ENCODE measurements around the gene PPARG. TPM values are rescaled to one million over a fixed set of nuclear protein-coding genes. Genes with fewer than 3 reads are reported as not detected.

Gene PPARG
- total and polyA plus RNA-seq, 2 of the 8 experiments (the other 6 are each of a cell fraction or from before 2014, with no cell fraction given), result 0.06 TPM; not detected in 1

GRCh38 chr3:12356175-12356574, 67.3 kb downstream of the PPARG start:
- no peak overlapping the region for H2BK12ac ChIP-seq (ENCODE audit: low read depth, low read length)
- H2BK20ac ChIP-seq (ENCODE audit: low read length), result no peak overlapping the region
- FAIRE-seq, result no peak
- no peak overlapping the region for H3K23ac ChIP-seq (ENCODE audit: insufficient read length)
- no peak overlapping the region for H3K4ac ChIP-seq (replicated peaks; ENCODE audit: insufficient read length, low read depth, low read length)
- no peaks in the 10 kb centered on the region for H3K79me2 ChIP-seq (ENCODE audit: control insufficient read depth in 1 of 2, insufficient read depth in 2 of 2, low read length in 2 of 2)
- DNase-seq (ENCODE audit: low read depth in 1 of 2, low spot score in 2 of 2), result no peak
- no peak overlapping the region for H4K91ac ChIP-seq (replicated peaks; ENCODE audit: insufficient read length, low read length)
- no peak overlapping the region for H2AK5ac ChIP-seq (ENCODE audit: low read depth, low read length)
- no peak overlapping the region for H3K4me3 ChIP-seq (ENCODE audit: extremely low read depth in 1 of 4, insufficient read depth in 2 of 4, low read depth in 3 of 4, low read length in 4 of 4)
- no peak overlapping the region for H4K8ac ChIP-seq (ENCODE audit: extremely low read depth, insufficient read depth, low read length)
- no peaks in the 10 kb centered on the region for H3K27me3 ChIP-seq (replicated peaks in 1 of 4; ENCODE audit: control insufficient read depth in 3 of 4, extremely low read depth in 1 of 4, insufficient read depth in 3 of 4, low read length in 3 of 4)
- H3K4me1 ChIP-seq (replicated peaks in 1 of 4; ENCODE audit: control insufficient read depth in 3 of 4, insufficient read depth in 4 of 4, low read length in 3 of 4), result no peaks in the 10 kb centered on the region
- no peak overlapping the region for H3K14ac ChIP-seq (ENCODE audit: insufficient read length)
- no peaks in the 10 kb centered on the region for H3K36me3 ChIP-seq (ENCODE audit: control insufficient read depth in 2 of 4, insufficient read depth in 4 of 4, low read length in 3 of 4)
- no peaks in the 10 kb centered on the region for H3K23me2 ChIP-seq (ENCODE audit: low read depth, low read length)
- no peak overlapping the region for H2BK5ac ChIP-seq (ENCODE audit: low read depth, low read length)
- H3K9me3 ChIP-seq (ENCODE audit: insufficient read depth in 2 of 2, low read depth in 1 of 2, low read length in 1 of 2), result no peaks in the 10 kb centered on the region
- H3K27ac ChIP-seq (ENCODE audit: low read depth, low read length), result no peak overlapping the region
- H4K5ac ChIP-seq (ENCODE audit: insufficient read length, low read depth, low read length), result no peak overlapping the region
- CTCF ChIA-PET (ENCODE audit: partially characterized antibody), result interaction anchor here (1.1 kb wide), 1 partner anchor 9 kb away, joined by 3 read pairs; no protein-coding TSS in a partner anchor
- H2BK15ac ChIP-seq (ENCODE audit: low read length), result no peak overlapping the region
- peaks cover 0 to 1% of the 10 kb centered on the region in 2 experiments for H4K20me1 ChIP-seq (replicated peaks in 1 of 2; ENCODE audit: control insufficient read depth in 1 of 2, insufficient read depth in 2 of 2, low read length in 2 of 2)
- H3K18ac ChIP-seq (ENCODE audit: extremely low read depth, low read length), result no peak overlapping the region
- H3K79me1 ChIP-seq (ENCODE audit: low read depth, low read length), result no peaks in the 10 kb centered on the region
- H3K9ac ChIP-seq (replicated peaks in 1 of 4; ENCODE audit: extremely low read depth in 1 of 4, low read depth in 3 of 4, low read length in 3 of 4), result no peak overlapping the region
- no peak overlapping the region for H3K4me2 ChIP-seq (ENCODE audit: insufficient read depth in 1 of 2, low read depth in 2 of 2, low read length in 2 of 2)
- POLR2A ChIA-PET (ENCODE audit: partially characterized antibody), result interaction anchor here (0.7 kb wide), 1 partner anchor 1095 kb away, joined by 3 read pairs; no protein-coding TSS in a partner anchor
- no peak overlapping the region for H2AFZ ChIP-seq (ENCODE audit: low read length)
- H2BK120ac ChIP-seq (replicated peaks; ENCODE audit: low read depth, low read length), result no peak overlapping the region
- WGBS, 2 experiments (ENCODE audit: extremely low coverage in 1 of 2, insufficient coverage in 1 of 2, insufficient read length in 1 of 2, insufficient replicate concordance in 2 of 2, low coverage in 1 of 2, low lambda C conversion rate in 2 of 2, missing lambda C conversion rate in 1 of 2), result 86% methylated on average over 5 of the region's 5 CpGs; no CpG with 5 or more reads in 1 of the 2 experiments
- H3K56ac ChIP-seq (replicated peaks; ENCODE audit: insufficient read length, low read depth, low read length), result no peak overlapping the region
- TF ChIP-seq NANOG (IDR thresholded peaks at IDR 0.05; ENCODE audit: insufficient read depth, low read depth, low read length, poor library complexity, severe bottlenecking) (no peak), SRF (IDR thresholded peaks at IDR 0.05; ENCODE audit: low read depth, low read length) (no peak), EP300 (IDR thresholded peaks at IDR 0.05; ENCODE audit: borderline replicate concordance in 1 of 2, low read depth in 2 of 2, low read length in 2 of 2) (no peak), SAP30 (IDR thresholded peaks at IDR 0.05; ENCODE audit: insufficient read depth, insufficient replicate concordance, low read length) (no peak), TCF12 (IDR thresholded peaks at IDR 0.05; ENCODE audit: low read depth, low read length) (no peak), USF2 (IDR thresholded peaks at IDR 0.05; ENCODE audit: low read length) (no peak), HDAC2 (IDR thresholded peaks at IDR 0.05; ENCODE audit: borderline replicate concordance in 1 of 2, low read depth in 2 of 2, low read length in 2 of 2) (no peak), KDM1A (IDR thresholded peaks at IDR 0.05; ENCODE audit: borderline replicate concordance, low read length) (no peak), POLR2AphosphoS5 (IDR thresholded peaks at IDR 0.05; ENCODE audit: low read depth, low read length) (no peak)
